Fibroblast of skin of abdomen (primary cell): ENCODE results near the gene ITGA6. TPM values are rescaled to one million over a fixed set of nuclear protein-coding genes. Genes with fewer than 3 reads are reported as not detected.

Source experiments
- DNase-seq: peaks from one replicate; pipeline ENCODE4 v3.0.0-alpha.2; 2013
- polyA plus RNA-seq, 2 experiments: library from polyadenylated mRNA; unstranded; fragments of 120-200 nt; gene quantifications; one replicate each; pipeline ENCODE4 v1.2.1, GENCODE V29; 2013; ENCODE audit not compliant: insufficient read length in 2 of 2

The ITGA6 gene
- polyA plus RNA-seq (2013, experiment 1 of 2; ENCODE audit: insufficient read length) = 14.2 TPM
- polyA plus RNA-seq (2013, experiment 2 of 2; ENCODE audit: insufficient read length) = 13.3 TPM

DNA sequence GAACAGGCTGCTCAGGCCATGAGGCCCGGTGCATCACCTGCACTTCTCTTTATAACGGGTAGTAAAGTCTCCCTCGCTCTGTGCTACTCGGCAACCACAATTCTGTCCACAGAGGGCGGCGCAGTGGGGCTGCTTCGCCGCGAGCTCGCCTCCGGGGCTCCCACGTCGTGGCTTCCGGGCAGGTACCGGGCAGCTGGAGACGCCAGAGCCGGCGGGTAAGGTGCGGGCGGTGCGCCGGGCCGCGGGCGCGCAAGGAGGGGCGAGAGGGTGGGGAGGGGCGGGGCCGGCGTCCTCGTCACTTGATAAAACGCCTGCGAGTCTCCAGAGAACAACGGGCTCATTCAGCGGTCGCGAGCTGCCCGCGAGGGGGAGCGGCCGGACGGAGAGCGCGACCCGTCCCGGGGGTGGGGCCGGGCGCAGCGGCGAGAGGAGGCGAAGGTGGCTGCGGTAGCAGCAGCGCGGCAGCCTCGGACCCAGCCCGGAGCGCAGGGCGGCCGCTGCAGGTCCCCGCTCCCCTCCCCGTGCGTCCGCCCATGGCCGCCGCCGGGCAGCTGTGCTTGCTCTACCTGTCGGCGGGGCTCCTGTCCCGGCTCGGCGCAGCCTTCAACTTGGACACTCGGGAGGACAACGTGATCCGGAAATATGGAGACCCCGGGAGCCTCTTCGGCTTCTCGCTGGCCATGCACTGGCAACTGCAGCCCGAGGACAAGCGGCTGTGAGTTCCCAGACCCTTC is at the start of gene ITGA6:
TSS of gene ITGA6 (plus strand) at position 331 of the 734 bp plus-strand sequence.
- peak; percentile 40 for DNase-seq

GRCh38 chr2:172380436-172381274 is 46.7 kb upstream of the ITGA6 start:
- DNase-seq = peak; percentile 45

DNA sequence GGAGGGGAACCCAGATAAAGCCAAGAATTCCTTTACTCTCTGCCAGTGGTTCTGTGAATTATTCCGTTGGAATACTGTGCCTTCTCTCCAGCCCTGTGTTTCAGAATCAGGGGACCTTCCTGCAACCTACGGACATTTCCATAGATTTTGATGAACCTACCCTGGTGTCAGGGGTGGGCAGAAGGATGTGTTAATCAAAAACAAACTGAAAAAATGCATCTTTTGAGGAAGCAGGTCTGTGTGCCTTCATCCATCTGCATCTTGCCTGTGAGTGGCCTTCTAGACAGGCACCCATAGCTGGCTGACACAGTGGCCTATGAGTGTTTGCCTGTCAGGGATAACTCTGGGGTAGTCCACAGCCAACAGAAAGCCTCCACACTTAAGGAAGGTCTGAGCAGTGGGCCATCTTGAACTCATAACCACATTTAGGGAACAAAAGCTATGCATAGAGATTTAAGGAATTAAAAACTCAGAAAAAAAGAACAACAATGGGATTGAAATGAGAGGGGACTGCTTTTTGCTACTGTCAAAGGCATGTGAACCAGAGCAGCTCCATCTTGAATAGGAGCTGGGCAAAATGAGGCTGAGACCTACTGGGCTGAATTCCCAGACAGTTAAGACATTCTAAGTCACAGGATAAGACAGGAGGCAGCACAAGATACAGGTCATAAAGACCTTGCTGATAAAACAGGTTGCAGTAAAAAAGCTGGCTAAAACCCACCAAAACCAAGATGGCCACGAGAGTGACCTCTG is 45.9 kb upstream of the ITGA6 start:
- DNase-seq = no peak

DNA sequence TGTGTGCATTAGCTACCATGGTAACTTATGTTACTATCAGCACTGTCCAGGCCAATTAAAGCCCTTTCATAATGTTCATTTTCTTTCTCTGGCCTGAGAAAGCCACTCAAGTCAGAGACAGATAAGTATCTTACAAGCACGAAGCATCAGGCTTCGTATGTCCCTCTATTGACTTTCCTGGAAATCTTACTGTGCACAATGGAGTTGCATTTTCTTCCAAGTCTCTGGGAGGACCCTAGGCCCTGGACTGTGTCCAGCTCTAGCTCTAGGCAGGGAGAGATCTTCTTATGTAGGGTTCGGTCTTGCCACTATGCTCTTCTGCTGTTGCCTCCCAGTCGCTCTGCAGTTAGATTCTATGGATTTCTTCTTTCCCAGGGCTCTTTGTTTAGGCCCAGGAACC is 40.0 kb upstream of the ITGA6 start:
- no peak for DNase-seq

DNA sequence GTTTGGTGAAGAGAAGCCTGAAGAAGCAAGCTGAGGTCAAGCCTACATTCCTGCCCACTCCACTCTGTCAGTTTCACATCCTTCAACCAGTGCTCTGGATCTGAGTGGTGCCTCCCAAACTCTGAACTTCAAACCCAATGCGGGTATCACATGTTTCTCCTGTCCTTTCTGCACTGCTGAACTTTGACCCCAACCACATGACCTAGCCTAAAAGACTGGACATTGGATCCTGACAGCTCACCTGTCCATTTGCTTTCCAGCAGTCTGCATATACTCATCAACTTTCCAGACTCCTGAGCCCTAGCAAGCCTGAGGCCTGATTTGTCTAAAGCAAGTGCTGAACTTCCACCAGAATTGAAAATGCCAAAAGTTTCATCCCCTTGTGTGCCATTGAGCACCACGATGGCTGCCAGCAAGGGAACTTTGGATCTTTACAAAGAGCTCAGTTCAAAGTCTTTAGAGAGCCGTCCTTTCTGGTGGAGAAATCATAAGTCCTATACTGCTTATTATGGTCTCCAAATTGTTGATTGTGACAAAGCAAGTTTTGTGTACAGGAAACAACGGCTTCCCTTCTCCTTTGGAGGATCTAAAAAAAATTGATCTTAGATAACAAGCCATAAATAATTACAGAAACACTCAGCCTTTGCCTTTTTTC is 37.6 kb upstream of the ITGA6 start:
- no peak for DNase-seq

DNA sequence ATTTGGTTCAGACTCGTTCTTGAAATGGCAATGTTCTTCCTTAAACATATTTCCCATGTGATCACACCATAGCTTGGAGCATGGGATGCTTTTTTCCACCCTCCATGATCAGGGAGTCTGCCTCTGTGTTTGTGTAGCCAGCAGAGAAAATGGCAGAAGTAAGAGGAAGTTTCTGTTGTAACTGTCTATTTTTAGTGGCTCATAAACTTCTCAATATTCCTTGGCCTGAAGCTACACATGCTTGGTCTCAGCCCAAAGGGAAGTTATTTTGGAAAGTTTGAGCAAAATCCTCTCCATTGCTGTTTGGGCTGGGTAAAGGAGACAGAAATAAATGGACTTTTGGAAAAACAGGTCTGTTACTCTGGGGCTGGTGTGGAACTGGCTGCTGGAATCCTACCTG is 33.4 kb upstream of the ITGA6 start:
- DNase-seq = no peak

- DNase-seq = no peak
These were observed 31.9 kb upstream of the ITGA6 start for GRCh38 chr2:172395503-172395902.

DNA sequence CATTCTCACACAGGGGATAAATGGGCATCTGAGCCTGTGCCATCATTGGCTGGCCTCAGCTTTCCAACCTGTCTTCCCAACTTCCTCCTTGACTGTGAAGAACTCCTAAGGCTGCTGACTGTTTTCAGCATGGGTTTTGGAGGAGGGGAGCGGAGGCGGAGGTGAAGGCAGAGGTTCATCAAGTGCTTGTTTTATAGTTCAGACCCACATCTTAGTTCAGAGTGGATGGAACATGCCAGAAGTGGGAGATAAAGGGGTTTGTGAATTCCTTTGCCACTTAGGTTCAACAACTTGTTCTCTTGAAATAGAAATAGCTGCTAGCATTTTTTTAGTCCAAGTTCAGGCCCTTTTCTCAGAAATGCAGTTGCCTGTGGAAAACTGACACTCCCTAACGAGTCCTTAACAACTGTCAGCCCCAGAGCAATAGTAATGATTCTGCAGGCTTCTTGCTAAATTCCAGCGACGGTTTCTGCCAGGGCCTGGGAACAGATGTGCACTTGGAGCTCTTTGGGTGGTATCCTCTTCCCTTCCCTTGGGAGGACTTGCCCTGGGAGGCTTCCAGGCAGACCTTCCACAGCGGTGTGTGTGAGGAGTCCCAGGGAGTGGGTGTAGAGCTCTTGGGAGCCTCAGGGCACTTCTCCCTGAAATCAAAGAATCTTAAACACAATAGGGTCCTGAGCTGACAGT is 30.1 kb upstream of the ITGA6 start:
- no peak for DNase-seq

- DNase-seq = no peak
These were observed 28.9 kb upstream of the ITGA6 start for GRCh38 chr2:172398440-172398839.

- no peak for DNase-seq
These were observed 27.6 kb upstream of the ITGA6 start for GRCh38 chr2:172399765-172400164.

DNA sequence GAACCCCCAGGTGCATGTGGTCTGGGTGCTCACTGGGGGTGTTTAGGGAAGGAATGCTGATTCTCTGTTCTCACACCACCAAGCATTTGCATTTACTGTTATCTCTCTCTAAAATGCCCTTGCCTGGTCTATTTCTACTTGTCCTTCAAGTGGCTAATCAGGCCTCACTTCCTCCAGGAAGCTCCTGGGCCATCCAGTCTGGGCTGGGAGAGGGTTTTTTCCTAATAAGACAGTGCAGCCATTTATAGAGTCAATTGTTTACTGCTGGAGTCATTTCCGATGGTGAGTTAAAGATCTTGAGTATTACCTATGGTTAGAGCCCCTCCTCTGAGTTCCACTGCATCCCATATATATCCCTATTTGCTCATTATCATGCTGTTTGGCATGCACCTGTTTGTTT is 25.2 kb upstream of the ITGA6 start:
- DNase-seq = no peak

- DNase-seq = no peak
These were observed 24.0 kb upstream of the ITGA6 start for GRCh38 chr2:172403402-172403801.

DNA sequence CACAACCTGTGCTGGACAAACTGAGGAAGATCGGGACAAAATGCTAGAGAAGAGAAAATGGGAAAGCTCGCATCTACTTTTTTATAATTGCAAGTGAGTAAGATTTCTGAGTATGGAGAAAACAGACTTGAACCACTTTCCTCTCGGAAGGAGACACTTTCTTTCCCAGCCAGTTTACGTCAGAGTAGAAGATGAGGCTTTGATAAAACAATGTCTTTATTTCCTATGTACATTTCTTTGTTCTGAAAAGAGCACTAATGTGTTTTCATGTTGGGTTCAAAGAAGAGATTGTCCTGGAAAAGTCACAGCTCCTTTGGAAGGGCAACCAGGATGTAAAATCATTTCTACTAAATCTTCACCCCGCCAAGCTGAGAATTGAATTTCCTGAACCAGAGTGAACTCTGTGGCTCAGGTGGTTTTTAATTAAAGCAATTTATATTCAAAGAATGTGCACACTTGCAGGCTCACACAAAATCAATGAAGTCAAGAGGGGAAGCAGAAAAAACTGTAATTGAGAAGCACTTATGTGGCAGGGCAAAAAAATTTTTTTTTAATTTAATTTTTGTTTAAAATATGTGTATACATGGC is 23.4 kb upstream of the ITGA6 start:
- DNase-seq = no peak

- peak; percentile 85 for DNase-seq
These were observed 22.6 kb upstream of the ITGA6 start for GRCh38 chr2:172404824-172405223.

- no peak for DNase-seq
These were observed 21.7 kb upstream of the ITGA6 start for GRCh38 chr2:172405673-172406072.

GRCh38 chr2:172408143-172408766 is 19.1 kb upstream of the ITGA6 start:
- no peak for DNase-seq

DNA sequence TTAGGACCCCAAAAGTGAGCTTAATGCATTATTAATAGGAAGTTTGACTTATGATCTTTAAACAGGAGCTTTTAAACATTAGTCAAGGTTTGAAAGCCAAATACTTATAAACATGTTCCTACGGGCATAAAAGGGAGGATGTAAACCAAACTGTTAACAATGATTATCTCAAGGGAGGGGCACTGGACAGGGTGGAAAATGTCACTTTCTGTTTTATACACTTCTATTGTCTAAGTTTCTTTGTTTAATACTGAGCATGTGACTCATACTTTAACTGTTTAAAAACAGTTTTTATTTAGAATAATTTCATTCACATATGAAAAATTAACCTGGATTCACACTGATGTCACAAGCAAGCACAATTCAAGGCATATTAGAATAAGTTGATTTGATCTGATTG is 18.3 kb upstream of the ITGA6 start:
- DNase-seq = no peak

DNA sequence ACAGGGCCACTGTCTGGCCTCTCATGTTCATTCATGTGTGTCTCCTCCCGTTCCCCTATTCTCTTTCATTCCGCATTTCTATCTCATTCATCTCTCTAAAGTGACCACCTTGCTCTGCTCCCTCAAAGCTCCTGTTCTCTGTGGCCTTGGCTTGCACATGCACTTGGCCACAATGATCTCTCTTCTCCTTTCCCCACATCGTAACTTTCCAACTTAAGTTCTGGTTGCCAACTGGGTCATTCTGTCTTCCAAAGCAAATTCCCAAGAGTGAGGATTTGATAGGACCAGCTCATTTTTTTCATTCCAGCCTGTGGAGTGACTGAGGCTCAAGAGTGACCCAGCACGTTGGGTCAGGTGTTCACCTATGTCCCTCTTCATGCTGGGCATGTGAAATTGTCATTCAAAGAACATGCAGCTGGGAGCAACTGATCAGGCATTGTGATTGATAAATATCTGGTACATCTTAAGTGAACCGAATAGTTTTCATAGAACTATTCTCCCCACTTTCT is 14.3 kb upstream of the ITGA6 start:
- DNase-seq = no peak

DNA sequence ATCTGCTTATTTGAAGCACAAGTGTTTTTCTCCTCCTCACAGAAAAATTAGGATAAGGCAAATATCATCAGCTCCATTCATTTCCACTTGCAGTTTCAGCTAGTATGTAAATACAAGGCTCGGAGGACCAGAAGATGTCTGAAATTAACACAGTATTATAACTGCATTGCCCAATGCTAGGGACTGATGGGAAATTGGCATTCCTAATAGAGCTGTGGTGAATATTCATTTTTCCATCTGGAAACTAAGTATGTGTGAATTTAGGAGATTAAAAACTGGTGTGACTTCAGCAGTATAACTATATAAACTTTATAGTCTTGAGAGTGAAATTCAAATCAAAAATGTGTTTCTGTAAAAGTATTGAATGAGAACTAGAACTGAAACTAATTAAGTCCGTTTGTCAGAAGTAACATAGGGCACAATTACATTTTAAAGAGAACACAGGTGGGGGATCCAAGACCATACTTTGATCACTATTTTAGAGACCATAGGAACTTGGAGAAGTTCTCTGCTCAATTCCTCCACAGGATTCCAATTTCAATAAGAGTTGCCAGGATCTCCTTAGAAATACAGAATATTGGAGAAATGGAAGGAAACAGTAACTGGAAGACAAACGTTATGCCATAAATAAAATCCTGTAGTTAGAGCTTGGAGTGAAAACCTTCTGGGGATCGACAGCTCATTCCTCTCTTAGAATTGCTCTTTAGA is 12.1 kb upstream of the ITGA6 start:
- DNase-seq = no peak

GRCh38 chr2:172415865-172416183 is 11.6 kb upstream of the ITGA6 start:
- no peak for DNase-seq
